SK-N-SH treated with all-trans-retinoic acid at 6 μM for 48 hours (cell line): ENCODE results near the gene SEMA4F.
A peak's percentile ranks its signal among the peaks of the same experiment; 100 is the strongest.

Experiments
- ATAC-seq: fragments of 200-7000 bp; cut with Tn5 transposase; 3 replicates; pipeline ENCODE4 v1.9.1; 2020; ENCODE audit warnings: mild to moderate bottlenecking, moderate library complexity
- ARNTL ChIP-seq: fragments of 450-650 bp; formaldehyde crosslinking; IDR thresholded peaks from 2 replicates; pipeline ENCODE4 v1.5.0; 2020; ENCODE audit warnings: low read depth, mild to moderate bottlenecking, moderate library complexity, borderline replicate concordance
- BACH2 ChIP-seq: fragments of 250-450 bp; sonication (Bioruptor Pico); IDR thresholded peaks from 2 replicates; pipeline ENCODE4 v1.9.0; 2021; ENCODE audit warnings: mild to moderate bottlenecking, borderline replicate concordance
- CREB5 ChIP-seq: fragments of 250-450 bp; sonication (Bioruptor Pico); IDR thresholded peaks from 2 replicates; pipeline ENCODE4 v1.5.1; 2020; ENCODE audit warnings: low read depth, mild to moderate bottlenecking, moderate library complexity
- CSDC2 ChIP-seq: fragments of 250-450 bp; sonication (Bioruptor Pico); IDR thresholded peaks from 2 replicates; pipeline ENCODE4 v1.5.0; 2020; ENCODE audit warnings: mild to moderate bottlenecking, moderate library complexity
- CSRNP3 ChIP-seq: fragments of 250-450 bp; sonication (Bioruptor Pico); IDR thresholded peaks from 2 replicates; pipeline ENCODE4 v1.5.1; 2021; ENCODE audit warnings: mild to moderate bottlenecking, moderate library complexity
- ESRRG ChIP-seq: fragments of 250-450 bp; sonication (Bioruptor Pico); IDR thresholded peaks from 2 replicates; pipeline ENCODE4 v1.6.1; 2021; ENCODE audit warnings: mild to moderate bottlenecking
- GLIS3 ChIP-seq: fragments of 250-450 bp; sonication (Bioruptor Pico); IDR thresholded peaks from 2 replicates; pipeline ENCODE4 v1.5.0; 2020; ENCODE audit warnings: mild to moderate bottlenecking, moderate library complexity
- ISL1 ChIP-seq: fragments of 250-450 bp; sonication (Bioruptor Pico); IDR thresholded peaks from 2 replicates; pipeline ENCODE4 v2.1.2; 2022; ENCODE audit warnings: mild to moderate bottlenecking, moderate library complexity
- OSR1 ChIP-seq: fragments of 250-450 bp; sonication (Bioruptor Pico); IDR thresholded peaks from 2 replicates; pipeline ENCODE4 v1.8.0; 2022; ENCODE audit warnings: moderate library complexity, mild to moderate bottlenecking, inconsistent platforms
- PATZ1 ChIP-seq: fragments of 250-450 bp; sonication (Bioruptor Pico); IDR thresholded peaks from 2 replicates; pipeline ENCODE4 v1.8.0; 2020; ENCODE audit warnings: mild to moderate bottlenecking, moderate library complexity, borderline replicate concordance
- POU6F1 ChIP-seq: fragments of 250-450 bp; sonication (Bioruptor Pico); IDR thresholded peaks from 2 replicates; pipeline ENCODE4 v1.8.0; 2021; ENCODE audit warnings: low read depth, mild to moderate bottlenecking, moderate library complexity, borderline replicate concordance
- PPARA ChIP-seq: fragments of 250-450 bp; sonication (Bioruptor Pico); IDR thresholded peaks from 2 replicates; pipeline ENCODE4 v1.5.0; 2020; ENCODE audit warnings: mild to moderate bottlenecking, borderline replicate concordance
- RARB ChIP-seq: fragments of 250-450 bp; sonication (Bioruptor Pico); IDR thresholded peaks from 2 replicates; pipeline ENCODE4 v1.8.0; 2021; ENCODE audit warnings: mild to moderate bottlenecking, moderate library complexity
- TCF4 ChIP-seq: fragments of 250-450 bp; sonication (Bioruptor Pico); IDR thresholded peaks from 2 replicates; pipeline ENCODE4 v1.8.0; 2021; ENCODE audit warnings: mild to moderate bottlenecking, moderate library complexity, borderline replicate concordance
- TOX ChIP-seq: fragments of 250-450 bp; sonication (Bioruptor Pico); IDR thresholded peaks from 2 replicates; pipeline ENCODE4 v1.8.0; 2021; ENCODE audit warnings: mild to moderate bottlenecking, moderate library complexity, borderline replicate concordance
- ZFP3 ChIP-seq: fragments of 250-450 bp; sonication (Bioruptor Pico); IDR thresholded peaks from 2 replicates; pipeline ENCODE4 v1.5.0; 2020; ENCODE audit warnings: mild to moderate bottlenecking, moderate library complexity
- ZFP30 ChIP-seq: fragments of 450-650 bp; formaldehyde crosslinking; IDR thresholded peaks from 2 replicates; pipeline ENCODE4 v1.5.0; 2022; ENCODE audit warnings: mild to moderate bottlenecking, moderate library complexity
- ZNF70 ChIP-seq: fragments of 450-650 bp; formaldehyde crosslinking; IDR thresholded peaks from 2 replicates; pipeline ENCODE4 v1.5.0; 2020; ENCODE audit warnings: mild to moderate bottlenecking, moderate library complexity
- ZNF8 ChIP-seq: fragments of 450-650 bp; formaldehyde crosslinking; IDR thresholded peaks from 2 replicates; pipeline ENCODE4 v1.5.0; 2020; ENCODE audit warnings: mild to moderate bottlenecking, moderate library complexity

Gene SEMA4F

GRCh38 chr2:74670263-74670662 lies 16.2 kb downstream of the SEMA4F start:
- no peak for TF ChIP-seq ESRRG (CRISPR knock-in tag)
- ATAC-seq: no peak

GRCh38 chr2:74671479-74671878 lies 17.4 kb downstream of the SEMA4F start:
- peak; percentile 57; the same call in 2 of the 3 replicates for ATAC-seq
- TF ChIP-seq TCF4 (CRISPR knock-in tag) (no peak), RARB (CRISPR knock-in tag) (no peak), CSRNP3 (CRISPR knock-in tag) (no peak), ZFP3 (CRISPR knock-in tag) (no peak), CSDC2 (CRISPR knock-in tag) (no peak), OSR1 (CRISPR knock-in tag) (no peak), ZNF8 (no peak), CREB5 (CRISPR knock-in tag) (no peak), BACH2 (no peak)

GRCh38 chr2:74673826-74674528 lies 19.9 kb downstream of the SEMA4F start:
- no peak for ATAC-seq
- no peak for TF ChIP-seq RARB (CRISPR knock-in tag)
- no peak for TF ChIP-seq PATZ1
- no peak for TF ChIP-seq PPARA
- TF ChIP-seq GLIS3 (CRISPR knock-in tag): no peak
- TF ChIP-seq ARNTL (CRISPR knock-in tag): no peak
- no peak for TF ChIP-seq CSDC2 (CRISPR knock-in tag)
- no peak for TF ChIP-seq TOX (CRISPR knock-in tag)
- no peak for TF ChIP-seq ISL1 (CRISPR knock-in tag)
- no peak for TF ChIP-seq OSR1 (CRISPR knock-in tag)
- no peak for TF ChIP-seq CSRNP3 (CRISPR knock-in tag)
- TF ChIP-seq POU6F1 (CRISPR knock-in tag): no peak
- no peak for TF ChIP-seq ZNF8
- TF ChIP-seq ESRRG (CRISPR knock-in tag): no peak
- TF ChIP-seq, all 23 proteins: peak for 0

- TF ChIP-seq ARNTL (CRISPR knock-in tag) (no peak), TOX (CRISPR knock-in tag) (no peak), ISL1 (CRISPR knock-in tag) (no peak), ZFP30 (CRISPR knock-in tag) (no peak), PATZ1 (no peak), ZNF70 (no peak)
- ATAC-seq: peak; percentile 49; the same call in 2 of the 3 replicates
Measured at GRCh38 chr2:74675090-74675489, 21.0 kb downstream of the SEMA4F start.
